ENCODE data around the gene TOMT. TPM values are rescaled to one million over a fixed set of nuclear protein-coding genes. Genes with fewer than 3 reads are reported as not detected.

TOMT gene
- total RNA-seq, 1 donor from 2014 or later: not detected

DNA sequence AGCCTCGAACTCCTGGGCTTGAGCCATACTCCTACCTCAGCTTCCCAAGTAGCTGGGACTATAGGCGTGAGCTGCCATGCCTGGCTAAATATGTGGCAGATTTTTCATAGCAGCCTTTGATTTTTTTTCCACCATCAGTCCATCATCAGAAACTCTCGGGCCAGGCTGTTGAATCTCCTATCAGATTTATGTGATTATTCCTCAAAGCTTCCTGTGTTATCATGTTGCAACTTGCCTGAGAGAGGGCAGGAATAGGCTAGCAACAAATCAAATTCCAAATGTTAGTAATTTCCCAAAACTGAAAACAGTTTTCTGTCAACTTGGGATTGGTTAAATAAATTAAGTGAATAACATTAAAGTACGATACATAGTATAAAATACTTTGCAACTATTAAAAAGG is 21.6 kb upstream of the TOMT start:
- no peak overlapping the region for H3K4me3 Mint-ChIP-seq (ENCODE audit: unreplicated experiment)
- no peaks in the 10 kb centered on the region for H3K36me3 Mint-ChIP-seq (ENCODE audit: unreplicated experiment)
- H3K27me3 Mint-ChIP-seq (ENCODE audit: unreplicated experiment): peaks cover 7% of the 10 kb centered on the region
- TF ChIP-seq, protein P1, sequence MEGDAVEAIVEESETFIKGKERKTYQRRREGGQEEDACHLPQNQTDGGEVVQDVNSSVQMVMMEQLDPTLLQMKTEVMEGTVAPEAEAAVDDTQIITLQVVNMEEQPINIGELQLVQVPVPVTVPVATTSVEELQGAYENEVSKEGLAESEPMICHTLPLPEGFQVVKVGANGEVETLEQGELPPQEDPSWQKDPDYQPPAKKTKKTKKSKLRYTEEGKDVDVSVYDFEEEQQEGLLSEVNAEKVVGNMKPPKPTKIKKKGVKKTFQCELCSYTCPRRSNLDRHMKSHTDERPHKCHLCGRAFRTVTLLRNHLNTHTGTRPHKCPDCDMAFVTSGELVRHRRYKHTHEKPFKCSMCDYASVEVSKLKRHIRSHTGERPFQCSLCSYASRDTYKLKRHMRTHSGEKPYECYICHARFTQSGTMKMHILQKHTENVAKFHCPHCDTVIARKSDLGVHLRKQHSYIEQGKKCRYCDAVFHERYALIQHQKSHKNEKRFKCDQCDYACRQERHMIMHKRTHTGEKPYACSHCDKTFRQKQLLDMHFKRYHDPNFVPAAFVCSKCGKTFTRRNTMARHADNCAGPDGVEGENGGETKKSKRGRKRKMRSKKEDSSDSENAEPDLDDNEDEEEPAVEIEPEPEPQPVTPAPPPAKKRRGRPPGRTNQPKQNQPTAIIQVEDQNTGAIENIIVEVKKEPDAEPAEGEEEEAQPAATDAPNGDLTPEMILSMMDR (IDR thresholded peaks at IDR 0.05; ENCODE audit: partially characterized antibody, unreplicated experiment): no peak
- no peak for DNase-seq
- no peak overlapping the region for H3K27ac Mint-ChIP-seq (ENCODE audit: unreplicated experiment)
- peaks cover 11% of the 10 kb centered on the region for H3K9me3 Mint-ChIP-seq (ENCODE audit: unreplicated experiment)
- H3K4me1 Mint-ChIP-seq (ENCODE audit: low read depth, unreplicated experiment): peaks cover 26% of the 10 kb centered on the region

DNA sequence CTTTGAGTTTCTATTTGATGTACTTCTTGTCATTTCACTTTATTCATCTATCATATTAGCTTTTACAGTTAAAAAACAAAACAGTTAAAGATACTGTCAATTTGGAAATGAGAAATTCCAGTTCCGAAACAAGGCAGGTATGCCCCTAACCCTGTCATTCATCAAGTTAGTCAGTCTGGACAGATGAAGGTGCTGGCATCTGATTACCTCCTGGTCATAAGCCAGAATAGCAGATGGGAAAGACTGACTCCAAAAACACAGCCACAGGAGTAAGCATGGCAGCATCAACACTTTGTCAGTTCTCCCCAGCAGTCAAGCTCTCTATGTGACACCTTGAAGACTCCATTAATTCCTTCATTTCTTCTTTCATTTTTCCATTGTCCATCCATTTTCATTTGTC is 20.8 kb upstream of the TOMT start:
- TF ChIP-seq, protein P1 (IDR thresholded peaks at IDR 0.05; ENCODE audit: partially characterized antibody, unreplicated experiment): no peak
- peaks cover 5% of the 10 kb centered on the region for H3K27me3 Mint-ChIP-seq (ENCODE audit: unreplicated experiment)
- peaks cover 25% of the 10 kb centered on the region for H3K4me1 Mint-ChIP-seq (ENCODE audit: low read depth, unreplicated experiment)
- peaks cover 9% of the 10 kb centered on the region for H3K9me3 Mint-ChIP-seq (ENCODE audit: unreplicated experiment)
- no peaks in the 10 kb centered on the region for H3K36me3 Mint-ChIP-seq (ENCODE audit: unreplicated experiment)
- no peak overlapping the region for H3K27ac Mint-ChIP-seq (ENCODE audit: unreplicated experiment)
- no peak for DNase-seq
- no peak overlapping the region for H3K4me3 Mint-ChIP-seq (ENCODE audit: unreplicated experiment)

DNA sequence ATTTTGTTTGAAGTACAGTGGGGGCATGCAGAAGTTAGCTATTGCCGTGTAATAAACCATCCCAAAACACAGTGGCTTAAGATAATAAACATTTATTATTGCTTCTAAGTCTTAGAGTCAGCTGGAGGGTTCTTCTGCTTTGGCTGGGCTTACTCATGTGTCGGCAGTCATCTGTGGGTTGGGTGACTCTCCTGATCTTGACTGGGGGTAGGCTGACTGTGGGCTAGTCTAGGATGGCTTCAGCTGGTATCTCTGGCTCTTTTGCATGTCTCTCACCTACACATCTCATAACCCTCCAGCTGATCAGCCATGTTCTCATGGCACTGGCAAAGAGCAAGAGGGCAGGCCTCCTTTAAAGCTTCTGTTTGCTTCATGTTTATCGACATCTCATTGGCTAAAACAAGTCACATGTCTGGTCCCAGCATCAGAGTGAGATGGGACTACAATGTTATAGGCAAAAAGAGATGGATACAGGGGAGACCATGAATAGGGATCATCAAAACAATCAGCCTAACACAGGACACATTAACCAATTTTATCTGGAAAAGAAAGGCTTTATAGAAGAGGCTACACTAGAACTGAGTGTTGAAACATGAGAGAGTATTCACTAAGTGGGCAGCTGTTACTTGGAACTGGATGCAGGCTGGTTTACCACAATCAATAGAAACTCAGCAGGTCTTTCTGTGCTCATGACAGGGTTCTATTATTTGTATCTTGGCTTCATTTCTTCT is 19.9 kb upstream of the TOMT start:
- no peak for DNase-seq
- peak overlapping the region; percentile 9 for H3K4me3 Mint-ChIP-seq (ENCODE audit: unreplicated experiment)
- no peaks in the 10 kb centered on the region for H3K36me3 Mint-ChIP-seq (ENCODE audit: unreplicated experiment)
- H3K9me3 Mint-ChIP-seq (ENCODE audit: unreplicated experiment): peaks cover 8% of the 10 kb centered on the region
- peaks cover 5% of the 10 kb centered on the region for H3K27me3 Mint-ChIP-seq (ENCODE audit: unreplicated experiment)
- peak overlapping the region; percentile 88 for H3K27ac Mint-ChIP-seq (ENCODE audit: unreplicated experiment)
- TF ChIP-seq, protein P1 (IDR thresholded peaks at IDR 0.05; ENCODE audit: partially characterized antibody, unreplicated experiment): no peak
- H3K4me1 Mint-ChIP-seq (ENCODE audit: low read depth, unreplicated experiment): peaks cover 25% of the 10 kb centered on the region

DNA sequence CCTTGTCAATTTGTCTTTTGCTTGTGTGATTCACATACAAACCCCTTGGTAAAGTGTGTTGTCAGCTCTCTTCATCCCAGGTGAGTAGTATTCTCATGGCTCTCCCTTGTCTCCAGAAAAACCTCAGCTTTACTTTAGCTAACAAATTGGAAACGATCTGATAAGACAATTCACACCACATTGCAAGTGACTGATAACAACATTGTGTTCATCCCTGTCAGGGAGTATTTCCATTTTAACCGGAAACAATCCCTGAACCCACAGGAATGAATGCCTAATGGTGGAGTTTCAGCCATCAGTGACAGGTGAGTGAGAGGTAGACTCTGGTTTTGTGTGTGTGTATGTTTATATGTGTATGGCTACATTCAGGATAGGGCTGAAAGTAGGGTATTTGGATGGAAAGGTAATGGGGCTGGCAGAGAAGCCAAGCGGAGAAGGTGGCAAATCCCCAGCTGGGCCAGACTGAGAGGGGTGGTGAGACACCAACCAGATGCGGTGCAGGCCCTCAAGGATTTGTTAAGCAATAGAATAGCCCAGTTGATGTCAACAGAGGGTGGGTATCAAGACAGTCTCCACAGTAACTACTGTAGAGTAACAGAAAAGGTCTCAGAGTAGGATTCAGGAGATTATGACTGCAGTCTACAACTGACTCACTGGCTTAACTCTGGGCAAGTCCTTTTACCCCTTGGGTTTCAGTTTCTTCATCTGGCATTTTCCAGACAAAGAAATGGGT is 17.5 kb upstream of the TOMT start:
- TF ChIP-seq, protein P1 (IDR thresholded peaks at IDR 0.05; ENCODE audit: partially characterized antibody, unreplicated experiment): no peak
- Mint-ChIP-seq H3K9me3 (ENCODE audit: unreplicated experiment) (peaks cover 4% of the 10 kb centered on the region), H3K27ac (ENCODE audit: unreplicated experiment) (peak overlapping the region; percentile 0), H3K4me3 (ENCODE audit: unreplicated experiment) (no peak overlapping the region), H3K27me3 (ENCODE audit: unreplicated experiment) (peaks cover 2% of the 10 kb centered on the region), H3K36me3 (ENCODE audit: unreplicated experiment) (no peaks in the 10 kb centered on the region), H3K4me1 (ENCODE audit: low read depth, unreplicated experiment) (peaks cover 27% of the 10 kb centered on the region)
- DNase-seq: no peak

DNA sequence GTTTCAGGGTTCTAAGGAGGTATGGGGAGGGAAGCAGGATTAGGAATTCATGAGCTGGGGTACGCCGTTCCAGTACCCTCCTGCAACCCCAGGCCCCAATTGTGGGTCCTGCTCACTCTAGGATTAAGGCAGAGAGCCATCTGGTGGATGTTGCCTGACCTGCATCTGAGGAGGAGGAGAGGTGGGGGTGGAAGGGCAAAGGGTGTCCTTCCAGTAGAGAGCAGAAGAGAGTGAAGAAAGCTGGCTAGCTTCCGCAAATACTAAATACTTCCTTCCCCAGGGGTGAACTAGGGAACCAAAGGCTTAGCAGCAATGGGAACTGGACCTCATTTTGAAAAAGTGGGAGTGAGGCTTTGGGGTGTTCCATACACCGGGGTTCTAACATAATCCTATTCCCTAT is 14.4 kb upstream of the TOMT start:
- Mint-ChIP-seq H3K4me1 (ENCODE audit: low read depth, unreplicated experiment) (peaks cover 21% of the 10 kb centered on the region), H3K4me3 (ENCODE audit: unreplicated experiment) (no peak overlapping the region), H3K36me3 (ENCODE audit: unreplicated experiment) (no peaks in the 10 kb centered on the region), H3K27me3 (ENCODE audit: unreplicated experiment) (no peaks in the 10 kb centered on the region), H3K27ac (ENCODE audit: unreplicated experiment) (no peak overlapping the region), H3K9me3 (ENCODE audit: unreplicated experiment) (peaks cover 4% of the 10 kb centered on the region)
- TF ChIP-seq, protein P1 (IDR thresholded peaks at IDR 0.05; ENCODE audit: partially characterized antibody, unreplicated experiment): peak; percentile 59
- DNase-seq: peak; percentile 82
